HepG2 (cell line): ENCODE data around the gene MT1HL1.

Source experiments
- HOXA7 ChIP-seq: sonication (generic); formaldehyde crosslinking; IDR thresholded peaks from 2 replicates; pipeline ENCODE4 v1.8.1; 2022; ENCODE audit warnings: mild to moderate bottlenecking, missing genetic modification reagents, moderate library complexity
- MTA1 ChIP-seq: sonication (generic); formaldehyde crosslinking; IDR thresholded peaks from 2 replicates; pipeline ENCODE4 v1.4.0; 2020; ENCODE audit warnings: missing genetic modification reagents, mild to moderate bottlenecking, borderline replicate concordance
- MYC ChIP-seq: sonication (generic); formaldehyde crosslinking; IDR thresholded peaks from 2 replicates; pipeline ENCODE4 v1.9.0; 2021; ENCODE audit warnings: missing genetic modification reagents, borderline replicate concordance
- POLR2A ChIP-seq, 2 experiments: IDR thresholded peaks; 2 replicates each; pipeline ENCODE4 v1.6.1; 2011; ENCODE audit warnings: low read depth in 2 of 2, low read length in 2 of 2, mild to moderate bottlenecking in 1 of 2, moderate library complexity in 1 of 2; ENCODE audit not compliant: insufficient read depth in 1 of 2
- POLR2AphosphoS5 ChIP-seq: IDR thresholded peaks from 2 replicates; pipeline ENCODE4 v1.6.1; 2012; ENCODE audit warnings: low read depth, low read length
- RCOR2 ChIP-seq: IDR thresholded peaks from 2 replicates; pipeline ENCODE4 v1.6.1; 2016; ENCODE audit warnings: missing biosample characterization, missing genetic modification reagents
- ZNF333 ChIP-seq: sonication (generic); formaldehyde crosslinking; IDR thresholded peaks from 2 replicates; pipeline ENCODE4 v1.4.0; 2020; ENCODE audit warnings: mild to moderate bottlenecking, missing genetic modification reagents, borderline replicate concordance
- TF ChIP-seq, protein P1 (sequence below): sonication (generic); formaldehyde crosslinking; conservative IDR thresholded peaks from 2 replicates; pipeline ENCODE4 v1.4.0; 2020; ENCODE audit warnings: missing genetic modification reagents
- TF ChIP-seq, protein P2 (sequence below): sonication (generic); formaldehyde crosslinking; IDR thresholded peaks from 2 replicates; pipeline ENCODE4 v1.5.1; 2020; ENCODE audit warnings: mild to moderate bottlenecking, missing genetic modification reagents, moderate library complexity

DNA sequence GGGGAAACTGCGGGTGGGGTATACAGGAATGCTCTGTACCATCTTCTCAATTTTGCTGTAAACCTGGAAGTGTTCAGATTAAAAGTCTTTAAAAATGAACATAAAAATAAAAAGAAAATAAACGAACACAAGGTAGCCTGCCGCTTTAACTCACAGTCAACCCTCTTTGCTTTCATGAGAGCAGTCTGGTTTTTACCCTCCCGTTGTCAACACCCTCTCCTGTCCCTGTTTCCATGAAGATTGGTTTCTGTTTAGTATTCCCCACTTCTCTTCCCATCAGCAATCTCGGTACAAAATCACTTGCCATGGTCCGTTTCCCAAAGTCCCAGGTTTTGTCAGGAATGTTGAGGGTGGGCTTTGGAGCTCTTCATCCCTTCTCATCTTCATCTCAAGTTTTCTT, 28.8 kb downstream of the MT1HL1 start:
- TF ChIP-seq, protein P1, sequence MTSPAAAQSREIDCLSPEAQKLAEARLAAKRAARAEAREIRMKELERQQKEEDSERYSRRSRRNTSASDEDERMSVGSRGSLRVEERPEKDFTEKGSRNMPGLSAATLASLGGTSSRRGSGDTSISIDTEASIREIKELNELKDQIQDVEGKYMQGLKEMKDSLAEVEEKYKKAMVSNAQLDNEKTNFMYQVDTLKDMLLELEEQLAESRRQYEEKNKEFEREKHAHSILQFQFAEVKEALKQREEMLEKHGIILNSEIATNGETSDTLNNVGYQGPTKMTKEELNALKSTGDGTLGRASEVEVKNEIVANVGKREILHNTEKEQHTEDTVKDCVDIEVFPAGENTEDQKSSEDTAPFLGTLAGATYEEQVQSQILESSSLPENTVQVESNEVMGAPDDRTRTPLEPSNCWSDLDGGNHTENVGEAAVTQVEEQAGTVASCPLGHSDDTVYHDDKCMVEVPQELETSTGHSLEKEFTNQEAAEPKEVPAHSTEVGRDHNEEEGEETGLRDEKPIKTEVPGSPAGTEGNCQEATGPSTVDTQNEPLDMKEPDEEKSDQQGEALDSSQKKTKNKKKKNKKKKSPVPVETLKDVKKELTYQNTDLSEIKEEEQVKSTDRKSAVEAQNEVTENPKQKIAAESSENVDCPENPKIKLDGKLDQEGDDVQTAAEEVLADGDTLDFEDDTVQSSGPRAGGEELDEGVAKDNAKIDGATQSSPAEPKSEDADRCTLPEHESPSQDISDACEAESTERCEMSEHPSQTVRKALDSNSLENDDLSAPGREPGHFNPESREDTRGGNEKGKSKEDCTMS (CRISPR knock-in tag) = no peak
- TF ChIP-seq HOXA7 (no peak), MYC (no peak), POLR2AphosphoS5 (no peak), ZNF333 (CRISPR knock-in tag) (no peak), RCOR2 (CRISPR knock-in tag) (no peak), MTA1 (no peak), POLR2A (IDR thresholded peaks at IDR 0.05; ENCODE audit: insufficient read depth in 1 of 2, low read depth in 2 of 2, low read length in 2 of 2) (no peak)
- TF ChIP-seq, protein P2, sequence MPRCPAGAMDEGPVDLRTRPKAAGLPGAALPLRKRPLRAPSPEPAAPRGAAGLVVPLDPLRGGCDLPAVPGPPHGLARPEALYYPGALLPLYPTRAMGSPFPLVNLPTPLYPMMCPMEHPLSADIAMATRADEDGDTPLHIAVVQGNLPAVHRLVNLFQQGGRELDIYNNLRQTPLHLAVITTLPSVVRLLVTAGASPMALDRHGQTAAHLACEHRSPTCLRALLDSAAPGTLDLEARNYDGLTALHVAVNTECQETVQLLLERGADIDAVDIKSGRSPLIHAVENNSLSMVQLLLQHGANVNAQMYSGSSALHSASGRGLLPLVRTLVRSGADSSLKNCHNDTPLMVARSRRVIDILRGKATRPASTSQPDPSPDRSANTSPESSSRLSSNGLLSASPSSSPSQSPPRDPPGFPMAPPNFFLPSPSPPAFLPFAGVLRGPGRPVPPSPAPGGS (CRISPR knock-in tag) = no peak
